Activated CD4-positive, alpha-beta T cell treated with anti-CD3 and anti-CD28 coated beads, Interleukin-2, Interleukin-4, amounts not matched to agents 100 ng/mL and 50 ng/mL, durations not matched to agents 16 hours and 8 hours (primary cell): ENCODE results near the gene TFDP1.
A peak's percentile ranks its signal among the peaks of the same experiment; 100 is the strongest.

ENCODE experiments used
- DNase-seq: peaks from one replicate; pipeline ENCODE4 v3.0.0-alpha.2; 2020; ENCODE audit warnings: low spot score

Gene TFDP1

DNA sequence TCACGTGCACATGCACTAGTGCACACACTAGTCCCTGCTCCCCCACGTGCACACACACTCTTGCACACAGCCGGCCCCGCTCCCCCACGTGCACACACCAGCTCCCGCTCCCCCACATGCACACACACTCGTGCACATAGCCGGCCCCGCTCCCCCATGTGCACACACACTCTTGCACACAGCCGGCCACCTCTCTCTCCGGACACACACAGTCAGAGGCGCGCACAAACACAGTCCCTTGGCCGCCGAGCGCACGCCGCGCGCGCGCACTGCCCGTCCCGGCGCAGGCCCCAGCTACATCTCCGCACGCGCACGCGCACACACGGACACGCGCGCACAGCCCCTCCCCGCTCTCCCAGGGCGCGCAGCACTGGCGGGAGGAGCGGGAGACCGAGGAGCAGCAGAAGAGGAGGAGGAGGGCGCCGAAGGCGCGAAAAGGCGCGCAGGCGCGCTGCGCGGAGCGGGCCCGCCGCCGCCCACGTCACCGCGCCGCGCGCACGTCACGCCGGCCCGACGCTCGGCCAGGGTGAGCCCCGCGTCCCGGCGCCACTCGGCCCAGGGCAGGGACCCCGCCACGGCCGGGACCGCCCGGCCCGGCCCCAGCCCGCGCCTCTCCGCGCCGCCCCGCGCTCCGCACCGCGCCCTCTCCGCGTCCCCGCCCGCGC lies at the start of gene TFDP1:
Gene TFDP1, plus strand, starts transcription at position 549 of the 665 bp plus-strand sequence. CDS start 1,085 bp downstream, outside the sequence.
- peak; percentile 94 for DNase-seq

GRCh38 chr13:113535381-113535781 lies 49.2 kb upstream of the TFDP1 start:
- no peak for DNase-seq

GRCh38 chr13:113536461-113537110 lies 48.0 kb upstream of the TFDP1 start:
- DNase-seq, result no peak

- DNase-seq, result no peak
Measured at GRCh38 chr13:113537205-113537604, 47.3 kb upstream of the TFDP1 start.

- no peak for DNase-seq
Measured at GRCh38 chr13:113537909-113538688, 46.5 kb upstream of the TFDP1 start.

GRCh38 chr13:113538689-113539058 lies 45.9 kb upstream of the TFDP1 start:
- no peak for DNase-seq

- DNase-seq, result no peak
Measured at GRCh38 chr13:113539176-113539575, 45.4 kb upstream of the TFDP1 start.

- no peak for DNase-seq
Measured at GRCh38 chr13:113539822-113540221, 44.7 kb upstream of the TFDP1 start.

- no peak for DNase-seq
Measured at GRCh38 chr13:113540523-113540922, 44.0 kb upstream of the TFDP1 start.

- DNase-seq, result no peak
Measured at GRCh38 chr13:113542751-113543424, 41.7 kb upstream of the TFDP1 start.

- no peak for DNase-seq
Measured at GRCh38 chr13:113544071-113544891, 40.3 kb upstream of the TFDP1 start.

GRCh38 chr13:113544896-113545295 lies 39.7 kb upstream of the TFDP1 start:
- no peak for DNase-seq

DNA sequence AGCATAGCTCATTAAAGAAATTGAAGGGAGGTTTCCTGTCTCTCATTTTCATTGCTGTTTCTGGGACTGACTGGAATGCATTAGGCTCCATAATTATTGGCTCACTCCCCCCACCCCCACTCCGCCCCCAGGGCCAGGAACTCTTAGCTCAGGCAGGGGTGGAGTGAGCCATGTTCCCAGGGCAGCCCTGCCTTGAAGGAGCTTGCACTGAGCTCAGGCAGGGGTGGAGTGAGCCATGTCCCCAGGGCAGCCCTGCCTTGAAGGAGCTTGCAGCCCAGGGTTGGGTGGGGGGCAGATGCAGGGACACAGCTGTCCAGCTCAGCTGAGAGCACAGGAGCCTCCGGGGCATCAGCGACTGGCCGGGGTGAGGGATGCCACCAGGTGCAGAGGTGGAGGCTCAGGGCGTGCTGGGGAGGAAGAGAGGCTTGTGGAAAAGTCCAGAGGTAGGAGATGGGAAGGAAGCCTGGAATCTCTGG lies 39.1 kb upstream of the TFDP1 start:
- no peak for DNase-seq

- no peak for DNase-seq
Measured at GRCh38 chr13:113545931-113546516, 38.5 kb upstream of the TFDP1 start.

DNA sequence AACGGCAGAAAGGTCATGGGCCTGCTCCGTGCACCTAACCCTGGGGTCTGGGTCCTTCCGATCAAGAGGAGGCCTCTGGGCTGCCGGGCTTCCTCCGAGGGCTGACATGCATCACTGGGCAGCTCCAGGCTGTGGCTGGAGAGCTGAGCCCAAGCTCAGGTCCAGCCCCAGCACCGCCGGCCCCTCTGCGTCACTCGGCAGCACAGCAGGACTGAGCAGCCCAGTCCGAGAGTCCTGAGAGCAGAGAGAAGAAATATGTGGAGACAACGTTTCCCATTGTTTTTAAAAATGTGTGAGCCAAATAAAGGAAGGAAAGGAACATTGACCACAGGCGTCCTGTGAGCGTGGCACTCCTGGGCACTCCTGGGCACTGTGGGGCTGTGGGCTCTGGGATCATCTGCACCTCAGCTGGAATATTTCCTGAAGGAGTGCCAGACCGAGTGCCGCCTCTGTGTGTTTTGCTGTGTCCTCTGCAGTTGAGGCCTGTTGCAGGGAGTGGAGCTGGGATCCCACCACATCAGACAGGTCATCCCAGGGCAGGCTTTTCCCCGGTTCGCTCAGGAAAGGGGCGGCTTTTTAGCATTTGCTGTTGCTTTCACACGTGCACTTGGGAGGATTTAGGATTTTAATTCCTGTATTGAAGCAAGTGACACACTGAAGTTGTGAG lies 37.8 kb upstream of the TFDP1 start:
- DNase-seq, result no peak

- DNase-seq, result no peak
Measured at GRCh38 chr13:113547238-113547971, 37.1 kb upstream of the TFDP1 start.

DNA sequence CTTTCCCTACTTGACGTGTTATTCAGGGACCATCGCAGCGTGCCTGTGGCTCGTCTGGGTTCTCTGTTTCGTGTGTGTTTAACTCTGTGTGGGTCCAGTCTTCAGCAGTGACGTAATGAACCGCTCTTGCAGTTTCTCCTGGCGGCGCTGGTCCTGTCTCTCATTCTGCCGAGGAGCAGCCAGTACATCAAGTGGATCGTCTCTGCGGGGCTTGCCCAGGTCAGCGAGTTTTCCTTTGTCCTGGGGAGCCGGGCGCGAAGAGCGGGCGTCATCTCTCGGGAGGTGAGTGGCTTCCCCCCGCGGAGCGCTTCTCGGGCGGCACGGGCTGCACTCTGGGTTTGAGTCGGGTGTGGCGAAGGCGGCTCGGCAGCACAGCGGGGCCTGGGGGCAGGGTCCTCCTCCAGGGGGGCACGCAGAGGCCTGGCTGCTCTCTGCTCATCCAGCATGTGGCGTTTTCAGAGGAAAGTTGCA lies 36.3 kb upstream of the TFDP1 start:
- no peak for DNase-seq

DNA sequence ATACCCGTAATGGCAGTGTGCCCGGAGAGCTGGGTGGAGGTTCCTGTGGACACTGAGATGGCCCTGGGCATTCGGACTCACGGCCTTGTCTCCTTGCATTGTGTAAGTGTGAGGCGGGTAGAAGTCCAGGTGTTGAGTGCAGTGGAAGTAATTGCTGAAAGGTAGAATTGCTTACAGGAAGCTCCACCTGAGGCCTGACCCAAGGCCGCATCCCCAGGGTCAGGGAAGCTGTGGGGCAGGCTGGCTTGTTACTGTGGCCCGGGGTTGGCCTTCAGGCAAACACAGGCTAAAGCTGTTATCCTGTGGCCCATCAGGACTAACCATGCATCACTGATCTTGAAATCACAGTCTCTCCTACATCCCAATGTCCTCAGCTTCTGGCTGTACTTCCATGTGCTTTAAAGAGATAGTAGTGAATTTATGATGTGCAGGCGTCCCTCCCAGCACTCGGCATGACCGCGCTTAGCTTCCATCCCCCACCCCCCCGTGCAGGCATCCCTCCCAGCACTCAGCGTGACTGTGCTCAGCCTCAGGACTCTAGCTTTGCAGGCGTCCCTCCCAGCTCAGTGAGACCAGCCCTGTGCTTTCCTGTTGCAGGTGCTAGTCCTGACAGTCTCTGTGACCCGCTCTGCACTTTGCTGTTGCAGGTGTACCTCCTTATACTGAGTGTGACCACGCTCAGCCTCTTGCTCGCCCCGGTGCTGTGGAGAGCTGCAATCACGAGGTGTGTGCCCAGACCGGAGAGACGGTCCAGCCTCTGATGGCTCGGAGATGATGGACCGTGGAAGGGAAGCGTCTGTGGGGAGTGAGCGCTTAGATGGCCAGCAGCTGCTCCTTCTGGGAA lies 35.6 kb upstream of the TFDP1 start:
- no peak for DNase-seq

DNA sequence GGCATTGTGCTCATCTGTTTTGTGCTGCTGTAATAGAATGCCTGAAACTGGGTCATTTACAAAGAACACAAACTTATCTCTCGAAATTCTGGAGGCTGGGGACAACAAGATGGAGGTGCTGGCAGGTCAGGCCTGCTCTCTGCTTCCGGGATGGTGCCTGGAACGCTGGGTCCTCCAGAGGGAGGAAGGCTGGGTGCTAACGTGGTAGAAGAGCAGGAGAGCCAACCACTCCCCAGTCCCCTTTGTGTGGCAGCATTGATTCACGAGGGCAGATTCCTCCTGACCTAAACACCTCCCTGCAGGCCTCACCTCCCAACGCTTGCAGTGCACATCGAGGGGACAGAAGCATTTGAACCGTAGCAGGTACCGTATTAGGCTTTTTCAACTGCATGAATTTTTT lies 34.1 kb upstream of the TFDP1 start:
- no peak for DNase-seq
